OCI-M1 (cell line): ENCODE measurements around the gene RFX2.

ENCODE experiments used
- DNase-seq: peaks from one replicate; lab custom pipeline; 2025; lab: John Stamatoyannopoulos, UW

RFX2 gene

GRCh38 chr19:6059988-6060599 lies 50.2 kb downstream of the RFX2 start:
- no peak for DNase-seq

GRCh38 chr19:6059396-6059947 lies 50.8 kb downstream of the RFX2 start:
- no peak for DNase-seq

DNA sequence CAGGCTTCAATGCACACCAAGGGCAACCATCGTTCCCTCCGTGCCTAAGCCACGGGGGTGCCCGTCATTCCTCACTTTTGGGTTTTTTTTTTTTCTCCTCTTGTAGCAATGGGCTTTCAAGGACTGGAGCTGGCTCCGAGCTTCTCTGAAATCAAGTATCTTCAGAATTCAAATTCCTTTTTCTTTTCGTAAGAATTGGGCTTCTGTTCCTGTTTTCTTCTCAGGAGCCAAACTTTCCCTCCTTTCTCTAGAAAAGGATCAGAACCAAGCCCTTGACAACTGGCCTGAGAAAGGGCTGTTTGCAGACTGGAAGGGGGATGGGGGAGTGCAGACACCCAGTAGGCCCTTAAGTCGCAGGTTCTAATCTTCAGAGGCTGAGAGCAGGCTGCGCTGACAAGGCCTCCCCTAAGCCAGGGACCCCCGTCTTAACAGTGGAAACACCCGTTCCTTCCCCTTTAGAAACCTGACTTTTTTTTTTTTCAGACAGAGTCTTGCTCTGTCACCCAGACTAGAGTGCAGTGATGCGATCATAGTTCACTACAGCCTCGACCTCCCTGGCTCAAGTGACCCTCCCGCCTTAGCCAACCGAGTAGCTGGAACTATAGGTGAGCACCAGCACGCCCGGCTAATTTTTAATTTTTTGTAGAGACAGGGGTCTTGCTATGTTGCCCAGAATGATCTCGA lies 51.6 kb downstream of the RFX2 start:
- no peak for DNase-seq

- no peak for DNase-seq
Measured at GRCh38 chr19:6057651-6058517, 52.4 kb downstream of the RFX2 start.

- no peak for DNase-seq
Measured at GRCh38 chr19:6056801-6057650, 53.3 kb downstream of the RFX2 start.

GRCh38 chr19:6056282-6056741 lies 54.0 kb downstream of the RFX2 start:
- no peak for DNase-seq

DNA sequence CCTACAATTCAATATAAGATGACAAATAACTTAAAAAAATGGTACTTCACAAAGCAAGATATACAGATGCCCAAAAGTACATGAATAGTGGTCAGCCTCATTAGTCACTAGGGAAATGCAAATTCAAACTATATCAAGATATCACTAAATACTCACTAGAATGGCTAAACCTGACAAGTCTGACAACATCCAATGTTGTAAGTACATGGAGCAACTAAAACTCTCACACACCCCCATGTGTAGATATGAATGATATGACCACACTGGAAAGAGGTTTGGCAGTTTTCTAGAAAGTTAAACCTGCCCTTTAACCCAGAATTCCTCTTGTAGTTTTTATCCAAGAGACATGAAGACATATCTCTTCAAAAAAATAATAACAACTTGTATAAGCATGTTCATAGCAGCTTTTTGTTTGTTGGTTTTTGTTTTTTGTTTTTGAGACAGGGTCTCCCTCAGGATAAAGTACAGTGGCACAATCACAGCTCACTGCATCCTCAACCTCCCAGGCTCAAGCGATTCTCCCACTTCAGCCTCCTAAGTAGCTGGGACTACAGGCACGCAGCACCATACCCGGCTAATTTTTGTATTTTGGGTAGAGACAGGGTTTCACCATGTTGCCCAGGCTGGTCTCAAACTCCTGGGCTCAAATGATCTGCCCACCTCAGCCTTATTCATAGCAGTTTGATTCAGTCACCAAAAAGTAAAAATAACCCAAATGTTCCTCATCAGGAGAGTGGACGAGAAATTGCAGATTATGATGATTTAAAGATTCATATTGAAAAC lies 55.1 kb downstream of the RFX2 start:
- no peak for DNase-seq

DNA sequence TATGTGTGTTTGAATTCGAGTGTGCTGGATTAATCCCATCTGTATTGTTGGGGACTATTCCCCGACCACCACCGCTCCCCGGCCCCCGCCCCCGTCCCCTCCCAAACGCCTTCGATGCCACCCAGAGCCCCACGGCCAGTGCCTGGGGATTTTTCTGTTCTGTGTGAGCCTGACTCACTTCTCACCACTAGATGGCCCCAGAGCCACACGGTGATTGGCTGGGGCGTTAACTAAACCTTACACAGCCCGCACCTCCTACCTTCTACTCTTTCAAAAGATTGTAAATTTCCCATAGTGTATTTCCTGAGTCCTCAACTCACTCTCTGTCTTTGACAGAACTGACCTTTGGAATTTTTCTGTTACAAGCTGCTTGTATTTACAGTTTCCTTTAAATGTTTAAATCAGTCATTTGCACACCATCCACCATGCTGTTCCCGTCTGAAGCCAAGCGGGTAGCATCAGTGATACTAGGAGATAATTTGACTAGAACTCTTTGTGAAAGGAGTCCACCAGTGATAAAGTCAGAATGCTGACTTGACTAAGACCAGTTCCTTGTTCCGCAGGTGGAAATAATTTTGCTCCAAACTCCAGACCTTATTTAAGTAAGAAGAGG lies 61.4 kb downstream of the RFX2 start:
- DNase-seq: peak; percentile 77

GRCh38 chr19:6048348-6048747 lies 62.0 kb downstream of the RFX2 start:
- no peak for DNase-seq

DNA sequence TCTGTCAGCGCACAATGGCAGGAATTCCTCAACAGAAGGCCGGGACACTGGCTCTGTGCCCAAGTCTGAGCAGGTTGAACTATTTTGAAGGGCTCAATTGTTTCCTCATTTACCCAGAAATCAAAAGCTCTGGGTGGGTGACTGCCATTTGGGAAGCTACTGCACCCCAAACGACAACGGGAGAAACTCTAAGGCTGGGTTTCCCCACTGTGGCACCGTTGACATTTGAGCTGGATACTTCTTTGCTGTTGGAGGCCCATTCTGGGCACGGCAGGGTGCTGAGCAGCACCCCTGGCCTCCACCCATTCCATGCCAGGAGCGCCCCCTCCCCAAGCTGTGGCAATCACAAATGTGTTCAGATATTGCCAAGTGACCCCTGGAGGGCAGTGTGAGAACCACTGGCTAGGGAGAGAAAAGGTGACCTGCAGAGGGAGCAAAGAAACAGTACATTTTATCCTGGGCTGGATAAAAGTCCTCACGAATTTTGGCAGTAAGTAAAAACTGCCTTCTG lies 62.5 kb downstream of the RFX2 start:
- peak; percentile 57 for DNase-seq

GRCh38 chr19:6047256-6047655 lies 63.0 kb downstream of the RFX2 start:
- no peak for DNase-seq

DNA sequence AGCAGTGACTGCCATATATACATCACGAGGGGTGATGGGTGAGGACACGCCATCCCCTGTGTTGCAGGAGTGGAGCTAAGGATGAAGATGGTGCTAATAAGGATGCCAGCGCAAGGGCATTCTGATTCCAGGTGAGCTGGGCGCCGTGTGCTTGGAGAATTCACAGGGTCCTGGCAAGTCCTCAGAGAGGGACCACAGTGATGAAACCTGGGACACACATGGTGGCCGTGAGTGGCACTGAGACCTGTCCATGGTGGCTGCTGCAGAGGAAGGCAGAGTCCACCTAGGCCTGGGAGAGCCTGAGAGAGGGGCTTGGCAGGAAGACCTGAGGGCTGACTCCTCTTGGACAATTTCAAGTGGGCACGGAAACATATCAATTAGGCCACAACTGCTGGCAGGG lies 65.2 kb downstream of the RFX2 start:
- DNase-seq: no peak

- DNase-seq: no peak
Measured at GRCh38 chr19:6044056-6044805, 66.1 kb downstream of the RFX2 start.

DNA sequence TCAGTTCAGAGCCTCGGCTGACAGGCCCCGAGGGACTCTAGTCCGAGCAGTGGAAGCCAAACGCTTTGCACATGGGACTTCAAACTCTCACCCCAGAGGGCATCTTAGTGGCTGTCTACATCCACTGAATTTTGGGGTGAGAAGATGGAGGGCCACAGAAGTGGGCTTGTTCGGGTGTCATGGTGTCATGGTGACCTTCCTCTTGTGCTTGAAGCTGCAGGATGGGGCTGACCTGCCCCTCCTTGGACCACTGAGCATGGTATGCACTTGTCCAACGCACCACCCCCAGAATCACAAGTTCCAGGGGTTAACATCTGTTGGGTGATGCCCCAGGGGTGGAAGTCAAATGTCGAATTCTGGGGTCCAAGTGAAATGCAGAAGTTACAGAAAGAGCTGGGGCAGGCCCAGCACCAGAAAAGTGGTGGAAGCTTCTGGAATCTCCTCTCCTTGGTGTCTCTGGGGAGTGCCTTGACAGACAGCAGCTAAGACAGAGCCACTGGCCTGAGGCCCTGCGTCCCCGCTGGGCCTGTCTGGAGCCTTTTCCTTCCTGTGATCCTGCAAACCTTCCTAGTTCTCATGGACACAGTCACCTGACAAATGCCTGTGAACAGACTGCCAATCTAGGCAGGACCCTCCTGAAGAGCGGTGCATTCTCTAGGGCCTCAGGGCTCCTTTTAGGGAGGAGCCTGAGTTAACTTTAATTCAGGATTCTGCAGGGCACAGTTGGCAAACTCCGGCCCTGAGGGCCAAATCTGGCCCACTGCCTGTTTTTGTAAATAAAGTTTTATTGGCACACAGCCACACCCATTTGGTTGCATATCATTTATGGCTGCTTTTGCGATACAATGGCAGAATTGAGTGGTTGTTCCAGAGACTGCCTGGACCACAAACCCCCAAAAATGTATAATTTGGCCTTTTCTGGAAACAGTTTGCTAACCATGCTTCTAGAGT lies 67.2 kb downstream of the RFX2 start:
- DNase-seq: no peak

DNA sequence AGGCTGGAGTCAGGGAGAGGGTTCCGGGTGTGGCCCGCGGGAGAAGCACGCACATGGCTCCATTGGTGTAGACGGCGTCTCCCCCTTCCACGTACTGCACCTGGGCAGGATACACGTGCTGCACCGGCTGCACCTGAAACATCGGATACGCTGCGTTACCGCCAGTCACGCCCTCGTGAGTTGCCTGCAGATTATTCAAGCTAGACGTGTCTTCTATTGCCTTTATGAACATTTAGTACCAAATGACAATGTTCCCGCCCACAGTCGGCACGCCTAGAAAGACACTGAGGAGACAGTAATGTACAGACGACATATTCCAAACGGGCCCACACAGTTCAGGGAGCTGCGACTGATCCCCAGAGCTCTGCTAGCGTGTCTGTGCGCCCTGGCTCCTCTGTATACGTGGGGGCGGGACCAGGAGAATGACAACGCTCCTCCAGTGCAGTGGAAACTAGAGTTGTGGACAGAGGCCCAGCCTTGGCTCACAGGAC lies 68.3 kb downstream of the RFX2 start:
- no peak for DNase-seq

GRCh38 chr19:6041071-6041470 lies 69.2 kb downstream of the RFX2 start:
- DNase-seq: no peak

GRCh38 chr19:6039566-6040225 lies 70.6 kb downstream of the RFX2 start:
- no peak for DNase-seq
